ENCODE results near the gene KCNMB2.

DNA sequence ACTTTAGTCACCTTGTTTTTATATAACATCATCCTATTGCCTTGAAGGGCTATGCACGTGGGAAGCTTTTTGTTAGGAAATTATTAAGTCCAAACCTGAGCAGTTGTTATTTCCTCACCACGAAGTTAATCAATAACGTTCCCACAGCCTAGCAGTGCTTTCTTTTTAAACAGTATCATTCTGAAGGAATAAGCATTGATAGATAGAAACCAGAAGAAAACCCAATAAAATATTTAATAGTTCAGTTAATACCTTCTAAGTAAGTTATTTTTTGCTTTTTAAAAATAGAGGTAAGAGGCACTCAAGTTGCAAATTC is 149.3 kb downstream of the KCNMB2 start:
- TF ChIP-seq TARDBP (IDR thresholded peaks at IDR 0.05) (no peak), HDGF (IDR thresholded peaks at IDR 0.05; ENCODE audit: borderline replicate concordance) (no peak), FOXA1 (IDR thresholded peaks at IDR 0.05) (no peak), PKNOX1 (IDR thresholded peaks at IDR 0.05) (no peak), SUZ12 (IDR thresholded peaks at IDR 0.05) (no peak)

Measured in HEK293T (cell line).